GM12878 (cell line): ENCODE data around the gene PRRG4. TPM values are rescaled to one million over a fixed set of nuclear protein-coding genes. Genes with fewer than 3 reads are reported as not detected.

Experiments used
- ATAC-seq: fragments of 200-7000 bp; cut with Tn5 transposase; 3 replicates; pipeline ENCODE4 v1.9.1; 2020; ENCODE audit warnings: mild to moderate bottlenecking, moderate library complexity
- BruUV-seq: library from RNA; stranded (reverse); fragments of 400-500 nt; replicated peaks from 2 replicates; lab custom pipeline; 2021; lab: Mats Ljungman, UMichigan
- CTCF ChIA-PET: fragments of 300-600 bp; sonication (Branson Sonifier 250); formaldehyde crosslinking; extraction: SDS; loops from one replicate; lab custom pipeline; 2021; ENCODE audit warnings: inconsistent platforms; lab: Yijun Ruan, JAX
- POLR2A ChIA-PET: fragments of 350-600 bp; formaldehyde crosslinking; extraction: SDS; loops from one replicate; lab custom pipeline; 2021; ENCODE audit warnings: inconsistent platforms; lab: Charles Lee
- RAD21 ChIA-PET: fragments of 300-600 bp; sonication (Branson Sonifier 250); formaldehyde crosslinking; loops from one replicate; lab custom pipeline; 2023; ENCODE audit warnings: antibody characterized with exemption; ENCODE audit not compliant: unreplicated experiment; lab: Charles Lee
- SMC1A ChIA-PET: fragments of 300-600 bp; sonication (Branson Sonifier 250); formaldehyde crosslinking; loops from one replicate; lab custom pipeline; 2023; ENCODE audit not compliant: unreplicated experiment, uncharacterized antibody; lab: Charles Lee
- DNase-seq: peaks from one replicate; pipeline ENCODE4 v3.0.0-alpha.2; 2011; ENCODE audit warnings: low read depth, low spot score
- FAIRE-seq: peaks from 3 replicates; lab custom pipeline; 2011; peaks lifted over from hg19 to GRCh38; lab: Jason Lieb, UNC
- H2AFZ ChIP-seq: 2 replicates; pipeline ENCODE4 v1.6.0; 2011; ENCODE audit warnings: low read depth, low read length, control low read depth; ENCODE audit not compliant: control insufficient read depth
- H3K27ac ChIP-seq: 2 replicates; pipeline ENCODE4 v1.5.1; 2011; ENCODE audit warnings: control low read depth; ENCODE audit not compliant: control insufficient read depth, insufficient read depth
- H3K27me3 ChIP-seq, 2 experiments: replicated peaks in 1 of 2; 2 replicates each; pipeline versions ENCODE4 v1.6.0 to v1.6.1; 2011; ENCODE audit warnings: low read length in 1 of 2; ENCODE audit not compliant: control insufficient read depth in 2 of 2, insufficient read depth in 2 of 2
- H3K36me3 ChIP-seq, 2 experiments: 2 replicates each; pipeline ENCODE4 v1.5.1; 2011; ENCODE audit warnings: low read length in 1 of 2; ENCODE audit not compliant: control insufficient read depth in 2 of 2, insufficient read depth in 2 of 2
- H3K4me1 ChIP-seq: 2 replicates; pipeline ENCODE4 v1.6.1; 2011; ENCODE audit warnings: mild to moderate bottlenecking, low read length, moderate library complexity, mixed read lengths; ENCODE audit not compliant: control insufficient read depth, insufficient read depth
- H3K4me2 ChIP-seq: 2 replicates; pipeline ENCODE4 v1.6.0; 2011; ENCODE audit warnings: control low read depth; ENCODE audit not compliant: control insufficient read depth, insufficient read depth
- H3K4me3 ChIP-seq: fragments of 200-600 bp; sonication (generic); 2 replicates; pipeline ENCODE4 v1.5.1; 2016
- H3K79me2 ChIP-seq: 2 replicates; pipeline ENCODE4 v1.6.0; 2011; ENCODE audit warnings: low read length; ENCODE audit not compliant: control insufficient read depth, insufficient read depth
- H3K9ac ChIP-seq: 2 replicates; pipeline ENCODE4 v1.8.0; 2011; ENCODE audit warnings: low read length, control low read depth, mixed read lengths; ENCODE audit not compliant: control insufficient read depth, insufficient read depth
- H3K9me3 ChIP-seq: replicated peaks from 3 replicates; pipeline ENCODE4 v1.5.1; 2011; ENCODE audit warnings: mild to moderate bottlenecking, low read length; ENCODE audit not compliant: control insufficient read depth, insufficient read depth
- H4K20me1 ChIP-seq: 2 replicates; pipeline ENCODE4 v1.6.0; 2011; ENCODE audit not compliant: control insufficient read depth, insufficient read depth
- EED ChIP-seq: sonication (generic); IDR thresholded peaks from 2 replicates; pipeline ENCODE4 v1.6.1; 2016; ENCODE audit warnings: antibody characterized with exemption, low read depth
- FOXM1 ChIP-seq: IDR thresholded peaks from 2 replicates; pipeline ENCODE4 v1.6.1; 2012; ENCODE audit warnings: low read depth, mild to moderate bottlenecking, inconsistent platforms, low read length, moderate library complexity
- IKZF2 ChIP-seq, 2 experiments: fragments of 450-650 bp; IDR thresholded peaks; 2 replicates each; pipeline ENCODE4 v1.6.1; 2017; ENCODE audit warnings: mild to moderate bottlenecking in 2 of 2, moderate library complexity in 2 of 2
- JUNB ChIP-seq: IDR thresholded peaks from 2 replicates; pipeline ENCODE4 v1.6.1; 2016; ENCODE audit warnings: antibody characterized with exemption, mild to moderate bottlenecking
- KAT2A ChIP-seq: conservative IDR thresholded peaks from 2 replicates; pipeline ENCODE4 v1.6.1; 2011; ENCODE audit warnings: low read depth, low read length; ENCODE audit not compliant: control insufficient read depth
- MEF2B ChIP-seq: fragments of 450-650 bp; IDR thresholded peaks from 2 replicates; pipeline ENCODE4 v1.6.1; 2018; ENCODE audit warnings: mild to moderate bottlenecking, moderate library complexity; ENCODE audit not compliant: partially characterized antibody, poor library complexity, severe bottlenecking
- RUNX3 ChIP-seq: IDR thresholded peaks from 2 replicates; pipeline ENCODE4 v1.6.1; 2012; ENCODE audit warnings: low read length, inconsistent platforms
- SPI1 ChIP-seq: IDR thresholded peaks from 2 replicates; pipeline ENCODE4 v1.6.1; 2011; ENCODE audit warnings: low read depth, mild to moderate bottlenecking, low read length, moderate library complexity, borderline replicate concordance; ENCODE audit not compliant: insufficient read depth
- STAT1 ChIP-seq: fragments of 450-650 bp; conservative IDR thresholded peaks from 2 replicates; pipeline ENCODE4 v1.6.1; 2014; ENCODE audit warnings: antibody characterized with exemption, mild to moderate bottlenecking
- TBL1XR1 ChIP-seq: IDR thresholded peaks from 2 replicates; pipeline ENCODE4 v1.6.1; 2012; ENCODE audit warnings: low read depth, low read length, improper control_type of control experiment
- ZSCAN29 ChIP-seq: fragments of 450-650 bp; IDR thresholded peaks from 2 replicates; pipeline ENCODE4 v1.6.1; 2017; ENCODE audit warnings: mild to moderate bottlenecking, moderate library complexity
- WGBS: methylation state at CpG from one replicate; pipeline ENCODE4 v1.1.6; 2016; ENCODE audit warnings: low lambda C conversion rate; ENCODE audit not compliant: insufficient replicate concordance, insufficient coverage; ENCODE audit errors: missing lambda C conversion rate; 5-methylcytosine and 5-hydroxymethylcytosine counted together
- in situ Hi-C: fragments of 300-500 bp; cut with MboI; formaldehyde crosslinking; loops from 9 replicates; pipeline ENCODE4 v1.14.3; 2018; ENCODE audit warnings: mixed read lengths
- intact Hi-C: fragments of 100-400 bp; cut with micrococcal nuclease; formaldehyde crosslinking; loops from one replicate; pipeline ENCODE4 v1.14.2; 2022; ENCODE audit not compliant: unreplicated experiment
- polyA plus RNA-seq, 11 experiments: library from polyadenylated mRNA; depleted of rRNA in 4 of 11; unstranded in 6 of 11; stranded (reverse) in 5 of 11; fragments of >200 nt; fragmentation: Nextera tagmentation in 4 of 11; fragmentation: Illumina TruSeq in 1 of 11; extraction: Ambion mirVana in 4 of 11; extraction: Trizol in 1 of 11; gene quantifications; 1 replicate in 1 of 11; 2 replicates in 10 of 11; pipeline versions ENCODE4 v1.2.1 to v1.2.3, GENCODE V29; 2011 to 2016; ENCODE audit warnings: inconsistent platforms in 2 of 11, missing spikeins in 2 of 11, low read depth in 1 of 11
- total RNA-seq, 4 experiments: library from RNA; depleted of rRNA in 3 of 4; stranded (reverse); fragments of >200 nt in 3 of 4; fragmentation: Illumina TruSeq in 1 of 4; extraction: Trizol in 1 of 4; gene quantifications; 2 replicates each; pipeline versions ENCODE4 v1.2.1 to v1.2.3, GENCODE V29; 2013 to 2021
- TF ChIP-seq, protein P1 (sequence below): IDR thresholded peaks from 2 replicates; pipeline ENCODE4 v1.6.1; 2012; ENCODE audit warnings: improper control_type of control experiment, low read depth, low read length; ENCODE audit not compliant: insufficient replicate concordance

PRRG4 gene
- total and polyA plus RNA-seq, 10 of the 15 experiments (the other 5 are each of a cell fraction or from before 2014, with no cell fraction given): 0.55 to 4.9 (median 1.9) TPM

DNA sequence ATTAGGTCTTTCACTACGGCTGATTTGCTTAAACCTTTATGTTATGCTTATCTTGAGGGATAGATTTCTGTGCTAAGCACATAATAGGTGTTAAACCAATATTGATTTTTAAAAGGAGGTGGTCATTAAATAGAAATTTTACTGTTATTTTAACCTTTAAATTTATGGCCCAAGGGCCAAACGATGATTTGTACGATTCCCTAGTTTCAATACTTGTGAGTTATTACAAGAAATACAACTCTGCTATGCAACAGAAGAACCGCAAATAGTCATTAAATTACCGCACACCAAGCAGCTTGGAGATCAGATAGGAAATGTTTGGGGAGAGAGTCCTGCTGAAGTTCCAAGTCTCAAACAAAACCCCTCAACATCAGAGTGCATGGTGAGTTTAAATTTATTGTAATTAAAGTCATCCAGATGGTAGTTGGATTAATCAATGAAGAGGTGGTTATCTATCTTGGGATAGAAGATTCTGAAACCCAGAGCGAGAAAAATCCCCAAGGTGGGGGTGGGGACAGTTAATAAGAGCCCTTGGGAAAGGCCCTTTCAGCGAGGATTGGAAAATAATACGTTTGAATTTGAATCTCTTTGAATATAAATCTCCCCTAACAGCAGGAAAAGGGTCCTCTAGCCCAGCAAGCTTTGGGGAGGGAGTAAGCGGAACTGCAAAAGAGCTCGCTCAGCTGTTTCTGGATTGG is 62.1 kb downstream of the PRRG4 start:
- Histone ChIP-seq H3K4me1 (peaks cover 4% of the 10 kb centered on the region; the same call in 1 of the 2 replicates), H3K36me3 (no peaks in the 10 kb centered on the region), H2AFZ (peak overlapping the region; percentile 82), H3K27ac (peak overlapping the region; percentile 64), H3K9me3 (no peaks in the 10 kb centered on the region), H4K20me1 (no peaks in the 10 kb centered on the region), H3K27me3 (no peaks in the 10 kb centered on the region), H3K9ac (peak overlapping the region; percentile 89), H3K4me3 (peak overlapping the region; percentile 70), H3K79me2 (peaks cover 38% of the 10 kb centered on the region), H3K4me2 (peak overlapping the region; percentile 90)
- in situ Hi-C loops: no loop called here
- ChIA-PET RAD21 (interaction anchor here (0.7 to 5.0 kb wide), 10 partner anchors 8 to 173 kb away, joined by 3 to 27 read pairs (median 4); no protein-coding TSS in a partner anchor), CTCF (interaction anchor here (0.6 to 6.3 kb wide), 6 partner anchors 10 to 173 kb away, joined by 3 to 41 read pairs (median 5); no protein-coding TSS in a partner anchor), SMC1A (interaction anchor here (0.9 to 7.4 kb wide), 7 partner anchors 61 to 172 kb away, joined by 3 to 47 read pairs (median 4); no protein-coding TSS in a partner anchor), POLR2A (interaction anchor here (0.5 to 1.2 kb wide), 6 partner anchors 8 to 844 kb away, joined by 3 to 5 read pairs (median 3); partner anchors contain the start of gene TCP11L1)
- intact Hi-C loops: loop anchor here (5.0 to 10.0 kb wide), 2 partner anchors 65 to 363 kb away; partner anchors contain the start of genes HIPK3 and PRRG4
- ATAC-seq: no peak; the same call in 1 of the 3 replicates
- TSS peak; percentile 80 for BruUV-seq
- FAIRE-seq: no peak
- TF ChIP-seq EED (peak; percentile 41; the same call in 1 of the 2 replicates), SPI1 (peak; percentile 69; the same call in 1 of the 2 replicates), IKZF2 (IDR thresholded peaks at IDR 0.05) (peak in 1 of 2 experiments; percentile 59; a peak in 2 of 4 replicates), MEF2B (no peak), ZSCAN29 (no peak), KAT2A (no peak), JUNB (peak; percentile 45), STAT1 (no peak), FOXM1 (no peak), TBL1XR1 (0 out of 2 replicates have a peak, but pooled peaks have one; percentile 6), RUNX3 (peak; percentile 79)
- TF ChIP-seq, protein P1, sequence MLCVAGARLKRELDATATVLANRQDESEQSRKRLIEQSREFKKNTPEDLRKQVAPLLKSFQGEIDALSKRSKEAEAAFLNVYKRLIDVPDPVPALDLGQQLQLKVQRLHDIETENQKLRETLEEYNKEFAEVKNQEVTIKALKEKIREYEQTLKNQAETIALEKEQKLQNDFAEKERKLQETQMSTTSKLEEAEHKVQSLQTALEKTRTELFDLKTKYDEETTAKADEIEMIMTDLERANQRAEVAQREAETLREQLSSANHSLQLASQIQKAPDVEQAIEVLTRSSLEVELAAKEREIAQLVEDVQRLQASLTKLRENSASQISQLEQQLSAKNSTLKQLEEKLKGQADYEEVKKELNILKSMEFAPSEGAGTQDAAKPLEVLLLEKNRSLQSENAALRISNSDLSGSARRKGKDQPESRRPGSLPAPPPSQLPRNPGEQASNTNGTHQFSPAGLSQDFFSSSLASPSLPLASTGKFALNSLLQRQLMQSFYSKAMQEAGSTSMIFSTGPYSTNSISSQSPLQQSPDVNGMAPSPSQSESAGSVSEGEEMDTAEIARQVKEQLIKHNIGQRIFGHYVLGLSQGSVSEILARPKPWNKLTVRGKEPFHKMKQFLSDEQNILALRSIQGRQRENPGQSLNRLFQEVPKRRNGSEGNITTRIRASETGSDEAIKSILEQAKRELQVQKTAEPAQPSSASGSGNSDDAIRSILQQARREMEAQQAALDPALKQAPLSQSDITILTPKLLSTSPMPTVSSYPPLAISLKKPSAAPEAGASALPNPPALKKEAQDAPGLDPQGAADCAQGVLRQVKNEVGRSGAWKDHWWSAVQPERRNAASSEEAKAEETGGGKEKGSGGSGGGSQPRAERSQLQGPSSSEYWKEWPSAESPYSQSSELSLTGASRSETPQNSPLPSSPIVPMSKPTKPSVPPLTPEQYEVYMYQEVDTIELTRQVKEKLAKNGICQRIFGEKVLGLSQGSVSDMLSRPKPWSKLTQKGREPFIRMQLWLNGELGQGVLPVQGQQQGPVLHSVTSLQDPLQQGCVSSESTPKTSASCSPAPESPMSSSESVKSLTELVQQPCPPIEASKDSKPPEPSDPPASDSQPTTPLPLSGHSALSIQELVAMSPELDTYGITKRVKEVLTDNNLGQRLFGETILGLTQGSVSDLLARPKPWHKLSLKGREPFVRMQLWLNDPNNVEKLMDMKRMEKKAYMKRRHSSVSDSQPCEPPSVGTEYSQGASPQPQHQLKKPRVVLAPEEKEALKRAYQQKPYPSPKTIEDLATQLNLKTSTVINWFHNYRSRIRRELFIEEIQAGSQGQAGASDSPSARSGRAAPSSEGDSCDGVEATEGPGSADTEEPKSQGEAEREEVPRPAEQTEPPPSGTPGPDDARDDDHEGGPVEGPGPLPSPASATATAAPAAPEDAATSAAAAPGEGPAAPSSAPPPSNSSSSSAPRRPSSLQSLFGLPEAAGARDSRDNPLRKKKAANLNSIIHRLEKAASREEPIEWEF: peak; percentile 50
- WGBS: 7% methylated on average over 10 of the region's 10 CpGs
- DNase-seq: no peak
